Measurements from ENCODE around the gene VWA8. TPM values are rescaled to one million over a fixed set of nuclear protein-coding genes. Genes with fewer than 3 reads are reported as not detected.

The VWA8 gene
- polyA plus RNA-seq, 1 donor (not counting 4 experiments of a cell fraction or from before 2014, with no cell fraction given) = 17.8 TPM

DNA sequence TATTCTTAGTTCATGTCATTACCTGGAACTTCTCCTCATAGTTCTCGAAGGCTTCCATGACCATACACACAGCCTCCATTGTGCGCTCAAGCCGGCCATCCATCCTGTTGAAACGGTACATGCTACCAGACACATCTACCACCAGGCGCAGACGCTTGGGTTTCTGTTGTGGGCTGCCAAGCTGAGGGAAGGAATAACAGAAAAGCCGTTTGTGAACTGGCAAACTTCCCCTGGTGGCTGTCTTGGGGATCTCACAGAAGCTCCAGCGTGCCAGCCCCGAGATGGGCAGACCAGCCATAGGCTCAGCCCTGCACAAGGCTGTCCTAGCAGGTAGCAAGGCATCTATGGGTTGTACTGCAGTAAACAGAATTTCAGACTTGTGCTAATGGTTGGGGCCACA, 373.4 kb downstream of the VWA8 start:
- DNase-seq (ENCODE audit: low read depth, low spot score) (no peak), FAIRE-seq (no peak)
- Histone ChIP-seq H3K9me1 (ENCODE audit: control insufficient read depth, extremely low read depth, insufficient read depth, low read length) (no peaks in the 10 kb centered on the region), H3K27me3 (ENCODE audit: control insufficient read depth, extremely low read depth, insufficient read depth, low read length) (no peaks in the 10 kb centered on the region), H3K79me2 (ENCODE audit: control insufficient read depth, insufficient read depth, low read length) (no peaks in the 10 kb centered on the region), H3K9ac (ENCODE audit: control insufficient read depth, extremely low read depth, insufficient read depth, low read length) (no peak overlapping the region), H3K27ac (ENCODE audit: control insufficient read depth, insufficient read depth, low read length) (no peak overlapping the region), H3K4me3 (ENCODE audit: control insufficient read depth in 2 of 3, extremely low read depth in 1 of 3, insufficient read depth in 2 of 3, low read depth in 1 of 3, low read length in 3 of 3) (no peak overlapping the region), H3K9me3 (ENCODE audit: control insufficient read depth, low read depth, low read length) (no peaks in the 10 kb centered on the region), H3K4me2 (ENCODE audit: control insufficient read depth, extremely low read depth, insufficient read depth, low read depth, low read length) (no peak overlapping the region), H3K36me3 (ENCODE audit: control insufficient read depth in 2 of 2, extremely low read depth in 1 of 2, insufficient read depth in 2 of 2, low read length in 2 of 2) (peaks cover 3 to 17% of the 10 kb centered on the region in 2 experiments), H2AFZ (ENCODE audit: control insufficient read depth, low read length) (no peak overlapping the region), H4K20me1 (ENCODE audit: control insufficient read depth, extremely low read depth, insufficient read depth, low read length) (no peaks in the 10 kb centered on the region), H3K4me1 (ENCODE audit: control insufficient read depth, extremely low read depth, insufficient read depth, low read length) (peaks cover 32% of the 10 kb centered on the region)
- dilution Hi-C loops (cut with MboI; ENCODE audit: extremely low pct_ligation_motif_present, low sequenced_read_pairs) = no loop called here
- no peak for TF ChIP-seq EZH2 (IDR thresholded peaks at IDR 0.05; ENCODE audit: low read length)
- TF ChIP-seq CTCF (optimal IDR thresholded peaks at IDR 0.05 in 1 of 3, IDR thresholded peaks at IDR 0.05 in 1 of 3, conservative IDR thresholded peaks at IDR 0.05 in 1 of 3; ENCODE audit: extremely low read depth in 1 of 3, insufficient read depth in 2 of 3, low read length in 3 of 3) = peak in 2 of 3 experiments; percentile 10 to 21

DNA sequence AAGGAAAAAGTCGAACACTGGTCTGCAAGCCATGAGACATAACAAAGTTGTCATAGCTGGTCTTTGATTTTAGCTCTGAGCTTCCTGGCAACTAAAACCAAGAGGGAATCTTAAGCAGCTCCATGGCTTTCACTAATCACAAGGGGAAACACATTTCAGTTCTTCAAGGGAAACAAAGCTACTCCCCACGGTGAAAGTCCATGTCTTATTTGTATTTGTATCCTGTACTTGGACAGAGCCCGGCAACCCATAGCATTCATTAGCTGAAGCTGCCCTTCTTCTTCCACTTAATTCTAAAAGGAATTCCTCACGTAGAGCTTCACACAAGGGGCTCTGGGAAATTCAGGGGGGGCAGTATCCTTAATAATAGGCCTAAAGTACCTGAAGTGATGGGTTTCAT, 374.7 kb downstream of the VWA8 start:
- no peak for DNase-seq (ENCODE audit: low read depth, low spot score)

More for the DNA sequence above, 374.7 kb downstream of the VWA8 start:
- no peaks in the 10 kb centered on the region for H3K9me1 ChIP-seq (ENCODE audit: control insufficient read depth, extremely low read depth, insufficient read depth, low read length)
- H2AFZ ChIP-seq (ENCODE audit: control insufficient read depth, low read length) = no peak overlapping the region
- H3K27me3 ChIP-seq (ENCODE audit: control insufficient read depth, extremely low read depth, insufficient read depth, low read length) = no peaks in the 10 kb centered on the region
- no peak overlapping the region for H3K9ac ChIP-seq (ENCODE audit: control insufficient read depth, extremely low read depth, insufficient read depth, low read length)
- no peak for FAIRE-seq
- no peak overlapping the region for H3K4me2 ChIP-seq (ENCODE audit: control insufficient read depth, extremely low read depth, insufficient read depth, low read depth, low read length)
- H3K4me3 ChIP-seq (ENCODE audit: control insufficient read depth in 2 of 3, extremely low read depth in 1 of 3, insufficient read depth in 2 of 3, low read depth in 1 of 3, low read length in 3 of 3) = no peak overlapping the region
- H3K79me2 ChIP-seq (ENCODE audit: control insufficient read depth, insufficient read depth, low read length) = no peaks in the 10 kb centered on the region
- TF ChIP-seq EZH2 (IDR thresholded peaks at IDR 0.05; ENCODE audit: low read length) (no peak), CTCF (optimal IDR thresholded peaks at IDR 0.05 in 1 of 3, IDR thresholded peaks at IDR 0.05 in 1 of 3, conservative IDR thresholded peaks at IDR 0.05 in 1 of 3; ENCODE audit: extremely low read depth in 1 of 3, insufficient read depth in 2 of 3, low read length in 3 of 3) (no peak)
- dilution Hi-C loops (cut with MboI; ENCODE audit: extremely low pct_ligation_motif_present, low sequenced_read_pairs) = no loop called here
- peaks cover 5 to 17% of the 10 kb centered on the region in 2 experiments for H3K36me3 ChIP-seq (ENCODE audit: control insufficient read depth in 2 of 2, extremely low read depth in 1 of 2, insufficient read depth in 2 of 2, low read length in 2 of 2)
- peaks cover 30% of the 10 kb centered on the region for H3K4me1 ChIP-seq (ENCODE audit: control insufficient read depth, extremely low read depth, insufficient read depth, low read length)
- no peaks in the 10 kb centered on the region for H3K9me3 ChIP-seq (ENCODE audit: control insufficient read depth, low read depth, low read length)
- H3K27ac ChIP-seq (ENCODE audit: control insufficient read depth, insufficient read depth, low read length) = no peak overlapping the region
- H4K20me1 ChIP-seq (ENCODE audit: control insufficient read depth, extremely low read depth, insufficient read depth, low read length) = no peaks in the 10 kb centered on the region
